Measurements from ENCODE around the gene LINC00305. TPM values are rescaled to one million over a fixed set of nuclear protein-coding genes. Genes with fewer than 3 reads are reported as not detected.

LINC00305 gene
- total RNA-seq, 4 donors from 2014 or later, result not detected

- WGBS, 2 donors (ENCODE audit: low coverage in 1 of 2), result 61 to 62% methylated on average over 7 of the region's 7 CpGs
- no peaks in the 10 kb centered on the region for H3K9me3 ChIP-seq
- H3K4me1 ChIP-seq, result no peaks in the 10 kb centered on the region
- in situ Hi-C loops (cut with MboI; ENCODE audit: low pct_ligation_motif_present in 1 of 4, low pct_unique_long_range_greater_than_20kb in 1 of 4, low sequenced_read_pairs in 3 of 4) (no loop called here), intact Hi-C loops (cut with DNase I; ENCODE audit: low total_unique reads) (no loop called here)
- H3K27ac ChIP-seq, result no peak overlapping the region
- DNase-seq, result no peak
- no peak overlapping the region for H3K4me3 ChIP-seq
- no peaks in the 10 kb centered on the region for H3K36me3 ChIP-seq
- TF ChIP-seq POLR2A (IDR thresholded peaks at IDR 0.05) (no peak), CTCF (IDR thresholded peaks at IDR 0.05) (no peak), POLR2AphosphoS5 (IDR thresholded peaks at IDR 0.05) (no peak), EP300 (IDR thresholded peaks at IDR 0.05; ENCODE audit: low read depth) (no peak)
- H3K27me3 ChIP-seq, result no peaks in the 10 kb centered on the region
Observed at GRCh38 chr18:64175432-64175831, 26.5 kb upstream of the LINC00305 start.

- 38 to 64% methylated on average over 1 of the region's 1 CpG for WGBS, 2 donors (ENCODE audit: low coverage in 1 of 2)
- Histone ChIP-seq H3K4me1 (no peaks in the 10 kb centered on the region), H3K36me3 (no peaks in the 10 kb centered on the region), H3K4me3 (no peak overlapping the region), H3K27ac (no peak overlapping the region), H3K27me3 (no peaks in the 10 kb centered on the region), H3K9me3 (no peaks in the 10 kb centered on the region)
- TF ChIP-seq POLR2AphosphoS5 (IDR thresholded peaks at IDR 0.05), result no peak
- no peak for TF ChIP-seq EP300 (IDR thresholded peaks at IDR 0.05; ENCODE audit: low read depth)
- no peak for TF ChIP-seq CTCF (IDR thresholded peaks at IDR 0.05)
- no peak for TF ChIP-seq POLR2A (IDR thresholded peaks at IDR 0.05)
- in situ Hi-C loops (cut with MboI; ENCODE audit: low pct_ligation_motif_present in 1 of 4, low pct_unique_long_range_greater_than_20kb in 1 of 4, low sequenced_read_pairs in 3 of 4), result no loop called here
- intact Hi-C loops (cut with DNase I; ENCODE audit: low total_unique reads), result no loop called here
- no peak for DNase-seq
Observed at GRCh38 chr18:64171576-64171975, 22.7 kb upstream of the LINC00305 start.

- intact Hi-C loops (cut with DNase I; ENCODE audit: low total_unique reads), result no loop called here
Observed at GRCh38 chr18:64167408-64167925, 18.6 kb upstream of the LINC00305 start.

GRCh38 chr18:64165906-64166305 lies 17.0 kb upstream of the LINC00305 start:
- Histone ChIP-seq H3K9me3 (no peaks in the 10 kb centered on the region), H3K4me3 (no peak overlapping the region), H3K4me1 (no peaks in the 10 kb centered on the region), H3K36me3 (no peaks in the 10 kb centered on the region), H3K27me3 (no peaks in the 10 kb centered on the region), H3K27ac (no peak overlapping the region)
- no peak for TF ChIP-seq POLR2AphosphoS5 (IDR thresholded peaks at IDR 0.05)
- TF ChIP-seq POLR2A (IDR thresholded peaks at IDR 0.05), result no peak
- no peak for TF ChIP-seq CTCF (IDR thresholded peaks at IDR 0.05)
- no peak for TF ChIP-seq EP300 (IDR thresholded peaks at IDR 0.05; ENCODE audit: low read depth)
- 33 to 36% methylated on average over 2 of the region's 2 CpGs for WGBS, 2 donors (ENCODE audit: low coverage in 1 of 2)
- no peak for DNase-seq
- in situ Hi-C loops (cut with MboI; ENCODE audit: low pct_ligation_motif_present in 1 of 4, low pct_unique_long_range_greater_than_20kb in 1 of 4, low sequenced_read_pairs in 3 of 4) (no loop called here), intact Hi-C loops (cut with DNase I; ENCODE audit: low total_unique reads) (no loop called here)

More at GRCh38 chr18:64167408-64167925, 18.6 kb upstream of the LINC00305 start:
- TF ChIP-seq CTCF (IDR thresholded peaks at IDR 0.05) (no peak), EP300 (IDR thresholded peaks at IDR 0.05; ENCODE audit: low read depth) (no peak), POLR2A (IDR thresholded peaks at IDR 0.05) (no peak)
- no peak overlapping the region for H3K4me3 ChIP-seq
- DNase-seq, result no peak
- no peak overlapping the region for H3K27ac ChIP-seq
- H3K9me3 ChIP-seq, result no peaks in the 10 kb centered on the region
- H3K36me3 ChIP-seq, result no peaks in the 10 kb centered on the region
- in situ Hi-C loops (cut with MboI; ENCODE audit: low pct_ligation_motif_present in 1 of 4, low pct_unique_long_range_greater_than_20kb in 1 of 4, low sequenced_read_pairs in 3 of 4), result no loop called here
- no peaks in the 10 kb centered on the region for H3K4me1 ChIP-seq
- H3K27me3 ChIP-seq, result no peaks in the 10 kb centered on the region
